GM12801 (cell line): ENCODE measurements around the gene SRSF6.

ENCODE experiments used
- TF ChIP-seq, protein P1 (sequence below): IDR thresholded peaks from one replicate; pipeline ENCODE4 v1.5.1; 2011; ENCODE audit warnings: control low read depth; ENCODE audit not compliant: insufficient read length; ENCODE audit errors: extremely low read depth

The SRSF6 gene

DNA sequence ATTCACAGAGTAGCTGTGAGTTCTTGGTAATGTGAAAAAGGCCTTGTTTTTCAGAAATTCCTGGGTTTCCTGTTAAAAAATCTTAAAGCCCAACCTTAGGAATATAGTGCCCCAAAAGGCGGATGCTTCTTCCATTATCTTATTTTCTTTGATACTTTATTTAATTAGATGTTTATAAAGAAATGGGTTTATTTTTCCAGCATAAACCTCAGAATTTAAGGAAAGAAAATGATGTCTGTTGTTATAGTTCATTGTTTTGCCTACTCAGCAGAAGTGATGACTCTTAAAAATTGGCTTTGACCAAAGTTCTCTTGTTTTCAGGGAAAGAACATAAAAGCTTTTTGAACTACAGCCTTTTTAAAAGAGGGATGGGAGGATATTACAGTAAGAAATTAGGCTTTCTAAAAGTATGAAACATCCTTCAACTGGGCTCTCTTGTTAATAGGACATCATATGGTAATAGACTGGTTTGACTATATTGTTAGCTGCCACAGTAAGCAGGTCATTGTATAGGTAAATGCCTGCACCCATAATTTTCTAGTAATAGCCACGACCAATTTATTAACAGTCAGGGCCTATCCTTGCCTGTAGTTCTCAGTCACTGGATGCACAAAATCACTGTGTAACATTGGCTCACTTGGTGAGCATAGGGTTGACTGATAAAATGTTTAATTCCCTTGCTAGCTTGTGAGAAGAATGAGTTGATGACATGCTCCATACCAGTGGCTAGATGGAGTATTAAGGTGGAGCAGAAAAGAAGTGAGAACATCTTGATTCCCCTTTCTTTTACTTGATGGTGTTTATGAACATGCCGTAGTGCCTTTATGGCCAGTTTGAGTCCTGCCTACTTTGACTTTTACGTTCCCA lies 5.2 kb downstream of the SRSF6 start:
- TF ChIP-seq, protein P1, sequence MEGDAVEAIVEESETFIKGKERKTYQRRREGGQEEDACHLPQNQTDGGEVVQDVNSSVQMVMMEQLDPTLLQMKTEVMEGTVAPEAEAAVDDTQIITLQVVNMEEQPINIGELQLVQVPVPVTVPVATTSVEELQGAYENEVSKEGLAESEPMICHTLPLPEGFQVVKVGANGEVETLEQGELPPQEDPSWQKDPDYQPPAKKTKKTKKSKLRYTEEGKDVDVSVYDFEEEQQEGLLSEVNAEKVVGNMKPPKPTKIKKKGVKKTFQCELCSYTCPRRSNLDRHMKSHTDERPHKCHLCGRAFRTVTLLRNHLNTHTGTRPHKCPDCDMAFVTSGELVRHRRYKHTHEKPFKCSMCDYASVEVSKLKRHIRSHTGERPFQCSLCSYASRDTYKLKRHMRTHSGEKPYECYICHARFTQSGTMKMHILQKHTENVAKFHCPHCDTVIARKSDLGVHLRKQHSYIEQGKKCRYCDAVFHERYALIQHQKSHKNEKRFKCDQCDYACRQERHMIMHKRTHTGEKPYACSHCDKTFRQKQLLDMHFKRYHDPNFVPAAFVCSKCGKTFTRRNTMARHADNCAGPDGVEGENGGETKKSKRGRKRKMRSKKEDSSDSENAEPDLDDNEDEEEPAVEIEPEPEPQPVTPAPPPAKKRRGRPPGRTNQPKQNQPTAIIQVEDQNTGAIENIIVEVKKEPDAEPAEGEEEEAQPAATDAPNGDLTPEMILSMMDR: no peak

DNA sequence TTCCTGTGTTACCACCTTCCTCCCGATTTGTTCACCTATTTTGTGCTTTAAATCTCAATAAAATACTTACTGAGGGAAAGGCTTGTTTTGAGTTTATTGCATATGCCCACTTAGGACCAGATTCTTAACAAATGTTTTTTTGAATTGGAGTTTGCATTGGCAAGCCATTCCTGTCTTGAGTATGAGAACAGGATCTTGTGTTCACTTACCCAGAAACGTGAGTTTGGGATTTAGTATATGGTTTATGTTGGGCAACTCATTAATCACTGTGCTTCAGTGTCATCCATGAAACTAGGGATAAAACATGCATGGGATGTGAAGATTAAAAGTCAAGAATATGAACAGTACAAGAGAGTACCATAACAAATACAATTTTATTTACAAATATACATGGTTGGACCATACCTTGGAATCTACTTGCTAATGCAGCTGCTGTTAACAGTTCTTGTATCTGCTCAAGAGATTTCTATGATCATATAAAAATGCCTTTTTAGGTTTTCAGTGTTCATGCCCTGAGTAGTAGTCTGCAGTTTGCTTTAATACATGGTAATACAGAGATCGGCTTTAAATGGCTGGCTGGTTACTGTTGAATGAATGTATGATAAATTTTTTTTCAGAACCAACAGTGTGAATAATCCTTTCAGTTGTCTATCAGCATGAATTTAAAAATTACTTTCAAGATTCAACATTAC lies 6.0 kb downstream of the SRSF6 start:
- TF ChIP-seq, protein P1: no peak

DNA sequence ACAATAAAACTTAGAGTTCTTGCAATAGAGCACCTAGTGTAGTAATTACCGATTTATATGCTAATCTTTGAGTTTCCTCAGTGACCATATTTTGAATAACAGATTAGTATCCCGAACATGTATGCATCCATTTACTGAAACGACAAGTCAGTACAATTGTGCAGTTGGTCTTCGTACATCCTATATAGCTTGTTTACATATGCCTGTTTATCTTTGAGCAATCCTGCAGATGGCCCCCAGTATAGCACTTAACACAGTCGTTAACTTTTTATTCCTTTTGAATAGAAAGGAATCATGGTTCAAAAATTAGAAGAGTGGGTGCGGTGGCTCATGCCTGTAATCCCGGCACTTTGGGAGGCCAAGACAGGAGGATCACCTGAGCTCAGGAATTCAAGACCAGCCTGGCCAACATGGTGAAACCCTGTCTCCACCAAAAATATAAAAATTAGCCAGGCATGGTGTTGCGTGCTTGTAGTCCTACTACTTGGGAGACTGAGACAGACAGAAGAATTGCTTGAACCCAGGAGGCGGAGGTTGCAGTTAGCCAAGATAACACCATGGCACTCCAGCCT lies 6.6 kb downstream of the SRSF6 start:
- TF ChIP-seq, protein P1: no peak

DNA sequence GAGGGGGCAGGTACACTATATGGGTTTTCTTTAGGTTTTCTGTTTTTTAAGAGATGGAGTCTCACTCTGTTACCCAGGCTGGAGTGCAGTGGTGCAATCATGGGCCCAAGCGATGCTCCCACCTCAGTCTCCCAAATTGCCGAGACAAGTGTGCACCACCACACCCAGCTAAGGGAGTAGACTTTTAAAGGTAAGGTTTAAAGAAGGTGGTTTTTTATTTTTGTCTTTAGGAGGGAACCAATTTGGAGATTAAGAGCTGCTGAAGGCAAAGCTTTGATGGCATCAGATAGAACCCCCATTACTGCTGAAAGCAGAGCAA lies 7.9 kb downstream of the SRSF6 start:
- TF ChIP-seq, protein P1: no peak

GRCh38 chr20:43467589-43467988 lies 9.9 kb downstream of the SRSF6 start:
- TF ChIP-seq, protein P1: no peak

DNA sequence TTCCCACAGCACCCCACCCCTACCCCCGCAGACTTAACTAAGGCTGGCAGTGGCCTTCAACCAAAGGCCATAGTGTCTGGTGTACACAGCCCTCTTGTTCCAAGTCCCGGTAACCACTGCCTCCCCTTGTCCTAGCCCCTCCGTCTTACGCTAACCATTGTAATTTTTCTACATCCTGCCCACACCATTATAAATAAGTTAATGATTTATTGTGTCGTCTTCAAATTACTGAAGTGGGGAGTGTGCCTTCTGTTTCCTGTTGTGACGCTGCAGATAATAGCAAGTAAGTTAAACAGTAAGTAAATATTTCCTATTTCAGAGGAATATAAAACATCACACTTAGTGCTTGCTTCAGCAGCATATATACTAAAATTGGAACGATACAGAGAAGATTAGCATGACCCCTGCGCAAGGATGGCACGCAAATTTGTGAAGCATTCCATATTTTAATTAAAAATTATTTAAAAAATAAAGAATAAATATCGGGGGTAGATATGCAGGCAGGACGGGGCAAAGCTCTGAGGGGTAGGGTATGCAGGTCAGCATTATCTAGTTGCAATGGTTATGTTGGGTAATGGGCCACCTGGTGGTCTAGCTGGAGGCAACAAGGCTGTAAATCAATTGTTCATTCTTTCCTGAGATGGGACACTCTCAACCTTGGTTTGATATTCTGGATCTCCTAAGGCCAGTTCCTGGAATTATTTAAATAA lies 15.1 kb downstream of the SRSF6 start:
- TF ChIP-seq, protein P1: no peak

DNA sequence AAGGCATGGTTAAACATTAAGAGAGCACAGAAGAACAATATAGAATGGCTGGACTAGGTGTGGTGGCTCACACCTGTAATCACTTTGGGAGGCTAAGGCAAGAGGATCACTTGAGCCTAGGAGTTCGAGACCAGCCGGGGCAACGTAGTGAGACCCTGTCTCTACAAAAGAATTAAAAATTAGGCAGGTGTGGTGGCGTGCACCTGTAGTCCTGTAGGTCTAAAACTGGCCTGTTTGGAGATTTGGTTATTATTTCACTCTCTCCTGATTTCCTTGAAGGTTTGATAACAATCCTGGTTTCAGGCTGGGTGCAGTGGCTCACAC lies 15.6 kb downstream of the SRSF6 start:
- TF ChIP-seq, protein P1: no peak
